ENCODE data around the gene HOXA11.

HOXA11 gene

DNA sequence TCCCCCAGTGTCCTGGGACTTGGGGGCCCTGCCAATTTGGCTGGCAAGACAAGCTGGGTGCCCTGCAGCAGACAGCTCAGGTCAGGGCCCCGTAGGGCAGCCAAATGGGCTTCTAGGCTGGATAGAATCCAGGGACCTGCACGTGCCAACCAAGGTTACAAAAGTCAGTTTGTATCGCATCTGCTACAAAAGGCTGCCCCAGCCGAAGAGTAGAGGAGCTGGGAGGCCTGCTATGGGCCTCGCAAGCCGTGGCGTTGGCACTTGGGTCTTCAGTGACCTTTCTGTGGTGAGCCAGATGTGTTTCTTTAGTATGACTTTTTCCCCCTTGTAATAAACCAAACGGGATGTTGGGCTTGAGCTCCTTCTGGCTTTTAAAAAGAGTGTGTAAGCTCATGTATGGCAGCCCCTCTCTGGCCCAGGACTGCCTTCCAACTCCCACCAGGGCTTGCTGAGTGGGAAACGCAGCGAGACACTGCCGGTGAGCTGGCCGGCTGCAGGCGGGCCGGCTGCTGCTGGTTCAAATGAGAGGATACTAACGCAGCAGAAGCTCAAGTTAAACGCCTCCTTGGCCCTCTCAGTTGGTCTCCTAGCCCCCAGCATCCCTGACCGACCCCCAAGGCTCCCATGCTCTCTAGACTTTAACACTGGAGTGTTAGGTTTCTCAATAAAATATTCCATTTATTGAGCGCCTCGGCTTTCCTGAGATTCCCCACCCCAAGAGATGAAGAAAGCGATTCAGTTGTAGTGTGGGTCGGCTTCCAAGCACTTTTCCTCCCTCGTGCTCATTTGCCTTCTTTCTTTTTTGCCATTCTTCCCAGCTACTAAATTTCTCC lies 7.9 kb downstream of the HOXA11 start:
- Histone ChIP-seq H4K20me1 (ENCODE audit: insufficient read depth, low read length) (no peaks in the 10 kb centered on the region), H3K27ac (ENCODE audit: low read length) (no peak overlapping the region), H3K4me2 (ENCODE audit: insufficient read depth, low read length) (no peak overlapping the region), H3K36me3 (ENCODE audit: insufficient read depth, low read length) (no peaks in the 10 kb centered on the region), H3K9me3 (ENCODE audit: insufficient read depth, low read length, severe bottlenecking) (no peaks in the 10 kb centered on the region), H3K79me2 (ENCODE audit: insufficient read depth, low read length) (no peaks in the 10 kb centered on the region), H3K27me3 (ENCODE audit: insufficient read depth, low read length, poor library complexity) (peaks cover 3% of the 10 kb centered on the region), H2AFZ (ENCODE audit: low read depth, low read length) (no peak overlapping the region), H3K4me3 (ENCODE audit: low read depth in 1 of 2, low read length in 2 of 2) (no peak overlapping the region), H3K4me1 (ENCODE audit: insufficient read depth, low read length) (no peaks in the 10 kb centered on the region), H3K9ac (ENCODE audit: low read depth, low read length) (no peak overlapping the region)
- TF ChIP-seq EZH2 (IDR thresholded peaks at IDR 0.05; ENCODE audit: borderline replicate concordance, low read depth, low read length, severe bottlenecking) (no peak), CTCF (IDR thresholded peaks at IDR 0.05; ENCODE audit: borderline replicate concordance, extremely low read depth, low read length, poor library complexity, severe bottlenecking) (no peak)
- ATAC-seq (ENCODE audit: insufficient read depth, low read depth) (no peak), DNase-seq (no peak)

- no peak overlapping the region for H3K27ac ChIP-seq (ENCODE audit: low read length)
- no peak overlapping the region for H3K9ac ChIP-seq (ENCODE audit: low read depth, low read length)
- peaks cover 5% of the 10 kb centered on the region for H3K27me3 ChIP-seq (ENCODE audit: insufficient read depth, low read length, poor library complexity)
- H2AFZ ChIP-seq (ENCODE audit: low read depth, low read length) = no peak overlapping the region
- no peaks in the 10 kb centered on the region for H3K4me1 ChIP-seq (ENCODE audit: insufficient read depth, low read length)
- H3K36me3 ChIP-seq (ENCODE audit: insufficient read depth, low read length) = no peaks in the 10 kb centered on the region
- no peak overlapping the region for H3K4me3 ChIP-seq (ENCODE audit: low read depth in 1 of 2, low read length in 2 of 2)
- TF ChIP-seq EZH2 (IDR thresholded peaks at IDR 0.05; ENCODE audit: borderline replicate concordance, low read depth, low read length, severe bottlenecking) = no peak
- no peak for TF ChIP-seq CTCF (IDR thresholded peaks at IDR 0.05; ENCODE audit: borderline replicate concordance, extremely low read depth, low read length, poor library complexity, severe bottlenecking)
- no peaks in the 10 kb centered on the region for H4K20me1 ChIP-seq (ENCODE audit: insufficient read depth, low read length)
- H3K79me2 ChIP-seq (ENCODE audit: insufficient read depth, low read length) = no peaks in the 10 kb centered on the region
- ATAC-seq (ENCODE audit: insufficient read depth, low read depth) (no peak), DNase-seq (no peak)
- no peak overlapping the region for H3K4me2 ChIP-seq (ENCODE audit: insufficient read depth, low read length)
- no peaks in the 10 kb centered on the region for H3K9me3 ChIP-seq (ENCODE audit: insufficient read depth, low read length, severe bottlenecking)
Observed at GRCh38 chr7:27176524-27176845, 8.5 kb downstream of the HOXA11 start.

DNA sequence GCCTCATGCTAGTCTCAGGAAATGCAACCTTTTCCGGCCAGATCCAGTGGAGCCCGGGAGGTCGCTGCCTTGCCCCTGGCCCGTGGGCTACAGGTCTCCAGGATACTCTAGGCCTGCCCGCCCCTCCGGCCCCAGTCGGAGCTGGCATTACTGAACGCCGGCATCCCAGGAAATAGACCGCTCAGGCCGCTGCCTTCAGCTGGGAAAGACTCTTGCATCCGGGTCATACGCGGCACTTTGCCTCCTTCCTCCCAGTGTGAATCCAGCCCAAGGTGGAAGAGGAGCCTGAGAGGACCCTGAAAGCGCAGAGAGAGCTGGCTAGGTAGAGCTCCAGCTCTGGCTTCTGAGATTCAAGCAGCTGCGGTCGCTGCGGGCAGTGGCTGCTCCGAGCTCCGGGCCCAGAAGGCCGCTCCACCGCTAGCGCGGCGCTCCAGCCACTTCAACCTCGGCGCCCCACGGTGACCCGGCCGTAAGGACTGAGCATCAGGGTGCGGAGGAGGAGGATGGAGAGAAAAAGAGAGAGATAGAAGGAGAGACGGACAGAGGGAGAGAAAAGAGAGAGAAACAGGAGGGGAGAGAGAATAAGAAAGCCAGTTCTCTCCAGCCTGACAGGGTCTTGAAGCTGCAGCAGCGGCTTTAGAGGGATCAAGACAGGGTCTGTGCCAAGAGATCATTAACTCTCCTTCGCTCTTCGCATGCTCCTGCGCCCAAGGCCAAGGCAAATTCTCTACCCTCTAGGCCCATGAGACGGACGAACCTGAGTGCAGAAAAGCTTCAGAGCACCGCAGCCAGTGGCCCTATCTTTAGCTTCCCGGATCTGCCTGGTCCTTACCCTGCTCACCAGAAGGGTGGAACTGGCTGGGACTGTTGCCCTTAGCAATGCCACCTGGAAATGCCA lies 9.2 kb downstream of the HOXA11 start:
- H3K9ac ChIP-seq (ENCODE audit: low read depth, low read length) = no peak overlapping the region
- H3K27me3 ChIP-seq (ENCODE audit: insufficient read depth, low read length, poor library complexity) = peaks cover 10% of the 10 kb centered on the region
- no peak overlapping the region for H3K4me2 ChIP-seq (ENCODE audit: insufficient read depth, low read length)
- no peak overlapping the region for H2AFZ ChIP-seq (ENCODE audit: low read depth, low read length)
- H3K36me3 ChIP-seq (ENCODE audit: insufficient read depth, low read length) = no peaks in the 10 kb centered on the region
- H3K79me2 ChIP-seq (ENCODE audit: insufficient read depth, low read length) = no peaks in the 10 kb centered on the region
- H4K20me1 ChIP-seq (ENCODE audit: insufficient read depth, low read length) = no peaks in the 10 kb centered on the region
- DNase-seq (no peak), ATAC-seq (ENCODE audit: insufficient read depth, low read depth) (no peak)
- H3K9me3 ChIP-seq (ENCODE audit: insufficient read depth, low read length, severe bottlenecking) = no peaks in the 10 kb centered on the region
- no peaks in the 10 kb centered on the region for H3K4me1 ChIP-seq (ENCODE audit: insufficient read depth, low read length)
- TF ChIP-seq CTCF (IDR thresholded peaks at IDR 0.05; ENCODE audit: borderline replicate concordance, extremely low read depth, low read length, poor library complexity, severe bottlenecking) (no peak), EZH2 (IDR thresholded peaks at IDR 0.05; ENCODE audit: borderline replicate concordance, low read depth, low read length, severe bottlenecking) (no peak)
- no peak overlapping the region for H3K27ac ChIP-seq (ENCODE audit: low read length)
- no peak overlapping the region for H3K4me3 ChIP-seq (ENCODE audit: low read depth in 1 of 2, low read length in 2 of 2)

Measured in DND-41 (cell line).